NCI-H1694 treated with DMSO at 0.1 percent for 48 hours (cell line): ENCODE results near the gene FBXL7.

Source experiments
- DNase-seq: peaks from one replicate; lab custom pipeline; 2025; lab: John Stamatoyannopoulos, UW

FBXL7 gene

GRCh38 chr5:15614679-15615078 lies 114.7 kb downstream of the FBXL7 start:
- no peak for DNase-seq

DNA sequence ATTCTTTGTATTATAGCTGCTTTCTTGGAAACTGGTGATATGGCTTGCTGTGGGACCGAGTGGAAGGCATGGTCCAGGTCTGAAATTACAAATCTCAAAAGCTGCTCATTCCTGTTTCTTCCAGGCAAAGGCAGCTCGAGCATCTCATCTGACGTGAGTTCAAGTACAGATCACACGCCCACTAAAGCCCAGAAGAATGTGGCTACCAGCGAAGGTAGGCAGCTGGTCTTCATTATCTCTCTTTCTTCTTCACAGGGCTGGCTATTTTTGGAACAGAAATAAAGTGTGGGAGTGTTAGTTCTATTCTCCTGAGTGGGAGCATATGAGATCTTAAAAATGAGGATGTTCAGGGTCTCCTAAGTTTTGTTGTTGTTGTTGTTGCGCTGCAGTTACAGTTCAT lies 115.9 kb downstream of the FBXL7 start:
- DNase-seq: no peak

- no peak for DNase-seq
Observed at GRCh38 chr5:15618938-15619337, 119.0 kb downstream of the FBXL7 start.

- no peak for DNase-seq
Observed at GRCh38 chr5:15620501-15620900, 120.5 kb downstream of the FBXL7 start.

GRCh38 chr5:15621094-15621493 lies 121.1 kb downstream of the FBXL7 start:
- no peak for DNase-seq

DNA sequence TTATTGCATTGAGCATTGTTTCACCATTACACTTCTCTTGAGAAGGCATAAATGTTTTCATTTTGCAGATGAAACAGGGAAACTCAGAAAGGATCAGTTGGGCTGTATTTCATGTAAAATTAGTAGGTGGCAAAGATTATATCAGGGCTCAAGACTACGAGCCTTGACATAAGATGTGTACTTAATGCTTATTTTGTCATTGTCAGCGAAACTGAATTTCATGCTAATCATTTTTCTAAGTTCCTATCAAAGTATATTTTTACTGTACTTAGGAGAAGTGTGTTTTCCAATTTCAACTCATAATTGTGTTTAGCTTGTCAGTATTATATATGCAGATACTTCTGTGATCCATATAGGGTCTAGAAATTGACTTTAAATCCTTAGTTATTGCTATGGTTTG lies 123.8 kb downstream of the FBXL7 start:
- no peak for DNase-seq

- DNase-seq: no peak
Observed at GRCh38 chr5:15627109-15627508, 127.1 kb downstream of the FBXL7 start.

GRCh38 chr5:15627647-15628046 lies 127.7 kb downstream of the FBXL7 start:
- DNase-seq: no peak

- no peak for DNase-seq
Observed at GRCh38 chr5:15630441-15630840, 130.5 kb downstream of the FBXL7 start.

DNA sequence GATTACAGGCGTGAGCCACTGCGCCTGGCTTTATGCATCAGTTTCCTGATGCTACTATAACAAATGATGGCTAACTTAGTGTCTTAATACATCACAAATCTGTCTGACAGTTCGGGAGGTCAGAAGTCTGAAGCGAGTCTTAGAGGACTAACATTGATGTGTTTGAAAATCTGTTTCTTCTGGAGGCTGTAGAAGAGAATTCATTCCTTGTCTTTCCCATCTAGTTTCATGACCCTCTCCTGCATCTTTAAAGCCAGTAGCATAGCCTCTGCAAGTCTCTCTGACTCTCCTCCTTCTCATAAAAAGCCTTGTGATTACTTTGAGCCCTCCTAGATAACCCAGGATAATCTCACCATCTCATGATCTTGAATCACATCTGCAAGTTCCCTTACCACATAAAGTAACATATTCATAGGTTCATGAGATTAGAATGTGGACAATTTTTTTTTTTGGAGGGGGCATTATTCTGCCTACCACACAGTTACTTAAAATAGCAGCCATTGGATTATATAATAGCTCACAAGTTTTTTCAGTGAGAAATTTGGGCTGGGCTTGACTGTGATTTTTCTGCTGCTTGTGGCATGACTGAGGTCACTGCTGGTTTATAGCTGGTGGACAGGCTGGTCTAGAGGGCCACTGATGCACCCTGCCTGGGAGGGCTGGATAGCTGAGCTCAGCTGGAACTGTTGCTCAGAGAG lies 134.8 kb downstream of the FBXL7 start:
- DNase-seq: no peak

DNA sequence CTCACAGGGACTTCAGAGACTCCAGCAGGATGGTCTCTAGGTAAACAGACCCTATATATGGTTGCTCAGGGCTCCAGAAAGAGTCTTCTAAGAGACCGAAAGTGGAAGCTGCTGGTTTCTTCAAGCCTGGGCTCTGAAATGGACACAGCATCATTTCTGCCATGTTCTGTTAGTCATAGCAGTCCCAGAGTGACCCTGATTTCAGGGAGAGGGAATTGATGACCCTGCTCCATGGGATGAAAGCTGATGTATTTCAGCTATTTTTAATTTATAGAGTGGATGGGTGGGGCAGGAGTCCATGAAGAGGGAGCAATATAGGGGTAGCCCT lies 135.3 kb downstream of the FBXL7 start:
- DNase-seq: no peak

DNA sequence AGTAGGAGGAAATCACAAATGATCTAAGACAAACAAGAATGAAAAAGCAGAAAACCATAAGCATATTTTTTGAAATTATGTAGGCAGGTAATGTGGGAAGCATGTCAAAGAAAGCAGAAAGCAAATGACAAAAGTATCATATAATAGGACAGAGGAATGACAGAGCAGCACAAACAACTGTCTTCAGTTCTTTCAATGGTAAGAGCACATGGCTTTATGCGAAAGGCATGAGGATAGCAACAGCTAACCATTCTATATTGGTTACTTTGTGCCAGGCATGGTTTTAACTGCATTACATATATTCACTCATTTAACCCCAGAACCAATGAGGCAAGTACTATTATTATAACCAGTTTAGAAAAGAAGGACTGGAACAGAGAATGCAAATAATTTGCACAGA lies 137.4 kb downstream of the FBXL7 start:
- DNase-seq: no peak

- DNase-seq: no peak
Observed at GRCh38 chr5:15637886-15638285, 137.9 kb downstream of the FBXL7 start.

DNA sequence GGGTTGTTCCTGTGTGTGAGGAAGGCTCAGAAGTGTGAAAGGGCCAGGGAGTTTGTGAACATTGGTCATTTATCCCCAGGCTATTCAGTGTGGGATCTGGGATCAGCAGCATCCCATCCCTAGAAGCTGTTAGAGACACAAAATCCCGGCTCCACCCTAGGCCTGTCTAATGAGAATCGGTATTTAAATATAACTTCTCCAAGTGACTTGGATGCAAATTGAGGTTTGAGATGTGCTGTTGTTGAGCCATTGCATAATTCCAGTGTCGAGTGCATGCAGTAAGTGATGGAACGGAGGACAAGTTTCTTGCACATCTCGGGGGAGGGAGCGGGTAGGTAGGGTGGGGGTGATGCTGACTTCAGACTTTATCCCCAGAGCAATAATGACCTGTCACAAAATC lies 138.3 kb downstream of the FBXL7 start:
- DNase-seq: no peak

GRCh38 chr5:15639288-15639687 lies 139.3 kb downstream of the FBXL7 start:
- no peak for DNase-seq

- DNase-seq: no peak
Observed at GRCh38 chr5:15640116-15640515, 140.1 kb downstream of the FBXL7 start.

- DNase-seq: no peak
Observed at GRCh38 chr5:15643731-15644130, 143.8 kb downstream of the FBXL7 start.

- DNase-seq: no peak
Observed at GRCh38 chr5:15645381-15646160, 145.6 kb downstream of the FBXL7 start.

GRCh38 chr5:15646371-15646770 lies 146.4 kb downstream of the FBXL7 start:
- DNase-seq: no peak

DNA sequence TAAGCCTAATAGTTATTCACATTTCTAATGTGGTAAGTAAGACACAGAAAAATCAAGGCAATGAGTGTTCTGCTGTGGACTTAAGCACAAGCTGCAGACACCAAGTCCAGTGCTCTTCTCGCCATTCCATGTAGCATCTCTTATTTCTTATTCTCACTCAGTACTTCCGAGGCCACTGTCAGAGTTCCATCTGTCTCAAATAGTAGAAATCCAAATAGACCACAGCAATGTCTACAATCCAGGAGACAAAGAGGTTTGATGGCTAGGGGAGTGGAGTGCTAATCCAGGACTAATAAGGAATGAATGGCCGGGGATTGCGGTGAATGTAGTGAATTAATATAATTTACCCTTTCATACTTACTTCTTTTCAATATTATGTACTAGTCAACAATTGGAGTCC lies 147.3 kb downstream of the FBXL7 start:
- no peak for DNase-seq

DNA sequence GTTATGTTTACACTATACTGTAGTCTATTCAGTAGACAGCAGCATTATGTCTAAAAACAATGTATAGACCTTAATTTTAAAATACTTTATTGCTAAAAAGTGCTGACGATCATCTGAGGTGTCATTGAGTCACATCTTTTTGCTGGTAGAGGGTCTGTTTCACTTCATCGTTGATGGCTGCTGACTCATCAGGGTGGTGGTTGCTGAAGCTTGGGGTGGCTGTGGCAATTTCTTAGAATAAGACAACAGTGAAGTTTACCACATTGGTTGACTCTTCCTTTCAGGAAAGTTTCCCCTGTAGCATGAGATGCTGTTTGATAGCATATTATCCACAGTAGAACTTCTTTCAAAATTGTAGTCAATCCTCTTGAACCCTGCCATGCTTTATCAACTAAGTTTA lies 150.3 kb downstream of the FBXL7 start:
- no peak for DNase-seq

DNA sequence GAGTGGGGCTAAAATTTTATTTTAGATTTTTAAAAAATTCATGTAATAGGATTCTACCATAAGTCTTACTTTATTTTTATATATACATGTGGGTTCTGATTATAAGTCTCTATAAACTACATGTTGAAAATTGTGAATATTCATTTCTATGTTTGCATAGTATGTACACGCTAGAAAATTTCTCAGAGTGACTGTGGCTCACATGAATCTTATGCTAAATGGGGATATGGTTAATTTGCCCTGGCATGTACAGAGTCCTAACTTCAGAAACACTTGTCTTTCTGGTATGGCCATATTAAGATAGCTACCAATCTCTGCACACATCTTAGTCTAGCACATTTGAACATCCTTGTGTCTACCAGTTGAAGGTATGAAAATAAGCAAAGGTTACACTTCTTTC lies 154.8 kb downstream of the FBXL7 start:
- DNase-seq: no peak

DNA sequence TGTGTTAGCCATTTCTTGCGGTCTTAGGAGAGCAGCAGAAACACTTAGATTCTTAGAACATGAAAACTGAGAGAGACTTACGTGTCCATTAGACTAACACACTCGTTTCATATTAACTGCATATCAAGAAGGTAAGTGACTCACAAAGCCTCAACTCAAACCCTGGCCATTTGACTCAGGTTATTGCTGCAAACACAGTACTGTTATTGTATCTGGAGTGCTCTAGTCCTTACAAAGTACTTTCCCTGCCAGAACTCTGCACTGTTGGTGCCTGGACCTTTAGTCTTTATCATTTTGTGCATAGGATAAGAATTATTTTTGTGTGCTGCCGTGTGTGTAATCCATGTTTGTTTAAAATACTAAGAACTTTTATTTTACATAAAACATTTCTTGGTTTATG lies 155.7 kb downstream of the FBXL7 start:
- no peak for DNase-seq

GRCh38 chr5:15664961-15665360 lies 165.0 kb downstream of the FBXL7 start:
- DNase-seq: no peak
